Measurements from ENCODE around the gene GPC6.
A peak's percentile ranks its signal among the peaks of the same experiment; 100 is the strongest.

The GPC6 gene

DNA sequence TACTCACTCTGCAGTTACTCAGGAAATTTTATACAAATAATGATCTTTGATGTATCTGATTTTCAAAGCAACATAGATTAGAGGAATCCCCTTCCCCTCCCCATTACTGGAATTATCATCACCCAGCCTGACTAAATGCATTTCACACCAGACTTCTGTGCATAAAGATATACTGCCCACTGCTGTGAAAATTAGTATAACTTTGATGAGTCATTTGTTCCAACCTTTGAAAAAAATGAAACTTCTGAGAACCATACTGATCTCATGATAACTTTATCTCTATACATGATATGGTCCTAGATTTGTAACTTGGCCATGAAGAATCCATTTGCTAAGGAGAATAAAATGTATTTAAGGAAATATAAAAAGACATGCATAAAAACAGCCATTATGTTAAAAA is 63.9 kb downstream of the GPC6 start:
- DNase-seq (ENCODE audit: low read depth, low spot score), result peak; percentile 54
- no peak for TF ChIP-seq CTCF (IDR thresholded peaks at IDR 0.05; ENCODE audit: low read depth, low read length)
- H3K4me3 ChIP-seq (ENCODE audit: low read depth, low read length), result no peak overlapping the region
- in situ Hi-C loops (cut with HindIII; ENCODE audit: low sequenced_read_pairs), result no loop called here

GRCh38 chr13:93292366-93292765 is 65.8 kb downstream of the GPC6 start:
- TF ChIP-seq CTCF (IDR thresholded peaks at IDR 0.05; ENCODE audit: low read depth, low read length), result no peak
- in situ Hi-C loops (cut with HindIII; ENCODE audit: low sequenced_read_pairs), result no loop called here
- H3K4me3 ChIP-seq (ENCODE audit: low read depth, low read length), result no peak overlapping the region
- no peak for DNase-seq (ENCODE audit: low read depth, low spot score)

DNA sequence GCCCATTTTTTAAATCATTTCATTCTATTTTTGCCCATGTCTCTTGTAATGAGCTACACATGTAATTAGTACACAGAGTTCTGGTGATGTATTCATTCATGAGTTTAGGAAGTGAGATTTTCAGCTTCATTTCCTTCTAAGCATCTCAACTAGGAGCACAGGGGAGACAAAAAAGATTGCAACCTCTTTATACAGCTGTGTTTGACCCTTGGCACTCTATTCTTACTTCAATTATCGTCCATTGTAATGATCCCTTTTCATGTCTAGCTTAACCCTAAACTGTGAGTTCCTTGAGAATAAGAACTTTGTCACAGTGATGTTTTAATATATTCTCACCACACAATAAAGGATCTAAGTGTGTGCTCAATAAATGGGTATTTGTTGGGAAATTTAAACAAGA is 67.1 kb downstream of the GPC6 start:
- in situ Hi-C loops (cut with HindIII; ENCODE audit: low sequenced_read_pairs), result no loop called here
- H3K4me3 ChIP-seq (ENCODE audit: low read depth, low read length), result no peak overlapping the region
- DNase-seq (ENCODE audit: low read depth, low spot score), result no peak
- TF ChIP-seq CTCF (IDR thresholded peaks at IDR 0.05; ENCODE audit: low read depth, low read length), result no peak

DNA sequence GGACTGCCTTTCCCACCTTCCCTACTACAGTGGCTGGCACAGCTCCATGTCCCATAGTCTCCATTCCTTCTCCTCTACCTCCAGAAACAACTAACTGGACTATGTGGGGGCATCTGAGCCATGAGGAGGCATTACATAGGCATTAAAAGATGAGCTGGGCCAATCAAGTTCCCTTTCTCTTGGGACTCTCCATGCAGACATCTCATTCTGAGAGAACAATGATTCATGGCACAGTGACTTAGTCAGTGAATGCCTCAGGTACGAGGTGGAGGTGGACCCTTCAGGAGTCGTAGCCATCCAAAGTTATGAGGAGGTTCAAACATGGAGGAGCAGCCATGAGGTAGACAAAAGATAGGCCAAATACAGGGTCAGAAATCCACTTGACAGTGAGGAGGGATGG is 70.0 kb downstream of the GPC6 start:
- no peak for DNase-seq (ENCODE audit: low read depth, low spot score)
- TF ChIP-seq CTCF (IDR thresholded peaks at IDR 0.05; ENCODE audit: low read depth, low read length), result no peak
- H3K4me3 ChIP-seq (ENCODE audit: low read depth, low read length), result no peak overlapping the region
- in situ Hi-C loops (cut with HindIII; ENCODE audit: low sequenced_read_pairs), result no loop called here

- in situ Hi-C loops (cut with HindIII; ENCODE audit: low sequenced_read_pairs), result no loop called here
- no peak for DNase-seq (ENCODE audit: low read depth, low spot score)
- H3K4me3 ChIP-seq (ENCODE audit: low read depth, low read length), result no peak overlapping the region
- no peak for TF ChIP-seq CTCF (IDR thresholded peaks at IDR 0.05; ENCODE audit: low read depth, low read length)
Observed at GRCh38 chr13:93298713-93299112, 72.1 kb downstream of the GPC6 start.

DNA sequence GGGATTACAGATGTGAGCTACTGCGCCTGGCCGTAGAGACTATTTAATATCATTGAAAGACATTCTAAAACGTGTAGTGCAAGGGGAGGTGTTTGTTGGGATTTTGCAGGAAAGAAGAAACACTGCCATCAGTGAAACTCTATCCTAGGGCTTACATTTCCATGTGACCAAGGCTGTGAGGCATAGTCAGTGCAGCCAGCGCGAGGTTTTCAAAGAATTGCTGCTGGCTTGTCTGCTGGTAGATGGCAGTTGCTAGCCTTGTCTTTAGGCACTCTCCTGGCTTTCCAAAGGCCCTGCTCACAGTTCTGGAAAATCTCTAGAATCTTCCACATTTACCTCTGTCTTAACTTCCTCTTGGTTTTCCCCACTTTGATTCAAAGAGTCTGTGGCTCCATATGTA is 77.5 kb downstream of the GPC6 start:
- no peak overlapping the region for H3K4me3 ChIP-seq (ENCODE audit: low read depth, low read length)
- no peak for TF ChIP-seq CTCF (IDR thresholded peaks at IDR 0.05; ENCODE audit: low read depth, low read length)
- no peak for DNase-seq (ENCODE audit: low read depth, low spot score)
- in situ Hi-C loops (cut with HindIII; ENCODE audit: low sequenced_read_pairs), result no loop called here
